ENCODE data around the gene OSBPL2.

DNA sequence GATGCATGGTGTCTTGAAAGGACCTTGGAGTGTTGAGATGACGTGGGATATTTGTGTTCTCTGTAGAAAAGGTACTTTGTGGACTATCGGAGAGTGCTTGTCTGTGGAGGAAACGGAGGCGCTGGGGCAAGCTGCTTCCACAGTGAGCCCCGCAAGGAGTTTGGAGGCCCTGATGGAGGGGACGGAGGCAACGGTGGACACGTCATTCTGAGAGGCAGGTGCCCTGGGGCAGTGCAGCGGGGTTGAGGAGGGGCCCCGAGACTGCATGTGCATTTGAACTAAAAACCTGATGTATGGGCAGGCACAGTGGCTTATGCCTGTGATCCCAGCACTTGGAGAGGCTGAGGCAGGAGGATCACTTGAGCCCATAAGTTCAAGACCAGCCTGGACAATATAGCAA is 42.6 kb upstream of the OSBPL2 start:
- TF ChIP-seq, protein P1, sequence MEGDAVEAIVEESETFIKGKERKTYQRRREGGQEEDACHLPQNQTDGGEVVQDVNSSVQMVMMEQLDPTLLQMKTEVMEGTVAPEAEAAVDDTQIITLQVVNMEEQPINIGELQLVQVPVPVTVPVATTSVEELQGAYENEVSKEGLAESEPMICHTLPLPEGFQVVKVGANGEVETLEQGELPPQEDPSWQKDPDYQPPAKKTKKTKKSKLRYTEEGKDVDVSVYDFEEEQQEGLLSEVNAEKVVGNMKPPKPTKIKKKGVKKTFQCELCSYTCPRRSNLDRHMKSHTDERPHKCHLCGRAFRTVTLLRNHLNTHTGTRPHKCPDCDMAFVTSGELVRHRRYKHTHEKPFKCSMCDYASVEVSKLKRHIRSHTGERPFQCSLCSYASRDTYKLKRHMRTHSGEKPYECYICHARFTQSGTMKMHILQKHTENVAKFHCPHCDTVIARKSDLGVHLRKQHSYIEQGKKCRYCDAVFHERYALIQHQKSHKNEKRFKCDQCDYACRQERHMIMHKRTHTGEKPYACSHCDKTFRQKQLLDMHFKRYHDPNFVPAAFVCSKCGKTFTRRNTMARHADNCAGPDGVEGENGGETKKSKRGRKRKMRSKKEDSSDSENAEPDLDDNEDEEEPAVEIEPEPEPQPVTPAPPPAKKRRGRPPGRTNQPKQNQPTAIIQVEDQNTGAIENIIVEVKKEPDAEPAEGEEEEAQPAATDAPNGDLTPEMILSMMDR (IDR thresholded peaks at IDR 0.05), result no peak
- TF ChIP-seq POLR2AphosphoS5 (IDR thresholded peaks at IDR 0.05; ENCODE audit: low read depth, low read length), result no peak
